CD4-positive, alpha-beta T cell (primary cell): ENCODE measurements around the gene EIF2B1. TPM values are rescaled to one million over a fixed set of nuclear protein-coding genes. Genes with fewer than 3 reads are reported as not detected.

ENCODE experiments used
- ATAC-seq: fragments of 200-7000 bp; cut with Tn5 transposase; one replicate; pipeline ENCODE4 v1.10.0; 2022; ENCODE audit warnings: mild to moderate bottlenecking; ENCODE audit not compliant: poor library complexity
- CTCF ChIA-PET: fragments of 350-600 bp; sonication (Branson Sonifier 250); formaldehyde crosslinking; loops from one replicate; lab custom pipeline; 2021; ENCODE audit warnings: antibody characterized with exemption, inconsistent platforms; lab: Charles Lee
- POLR2A ChIA-PET: fragments of 350-600 bp; sonication (Branson Sonifier 250); formaldehyde crosslinking; loops from one replicate; lab custom pipeline; 2021; ENCODE audit warnings: antibody characterized with exemption, inconsistent platforms; lab: Charles Lee
- DNase-seq, 14 experiments: peaks; one replicate each; pipeline ENCODE4 v3.0.0-alpha.2; 2013 to 2020; ENCODE audit warnings: mixed read lengths in 2 of 14
- H3K27ac ChIP-seq, 2 donors: one replicate each; pipeline versions ENCODE4 v1.5.1 to v1.7.0; 2013; ENCODE audit warnings: low read length in 2 of 2, low read depth in 1 of 2, mild to moderate bottlenecking in 1 of 2
- H3K27me3 ChIP-seq, 2 experiments: 1 replicate in 1 of 2; 2 replicates in 1 of 2; pipeline versions ENCODE4 v1.6.1 to v1.7.0; 2013; ENCODE audit warnings: low read length in 2 of 2, control low read depth in 1 of 2, mild to moderate bottlenecking in 1 of 2, moderate library complexity in 1 of 2; ENCODE audit not compliant: insufficient read depth in 2 of 2, control insufficient read depth in 1 of 2
- H3K36me3 ChIP-seq: one replicate; pipeline ENCODE4 v1.6.1; 2013; ENCODE audit warnings: low read length, control low read depth; ENCODE audit not compliant: insufficient read depth
- H3K4me1 ChIP-seq: one replicate; pipeline ENCODE4 v1.6.1; 2013; ENCODE audit warnings: low read length, control low read depth; ENCODE audit not compliant: insufficient read depth
- H3K4me3 ChIP-seq: one replicate; pipeline ENCODE4 v1.5.1; 2013; ENCODE audit warnings: mild to moderate bottlenecking, low read length, moderate library complexity
- H3K9me3 ChIP-seq, 2 experiments: 1 replicate in 1 of 2; 2 replicates in 1 of 2; pipeline versions ENCODE4 v1.6.1 to v1.7.0; 2013; ENCODE audit warnings: low read length in 2 of 2, mild to moderate bottlenecking in 2 of 2, control low read depth in 1 of 2, moderate library complexity in 1 of 2; ENCODE audit not compliant: control insufficient read depth in 1 of 2, insufficient read depth in 1 of 2
- H3K27ac Mint-ChIP-seq: one replicate; pipeline ENCODE4 v1.8.0; 2020; ENCODE audit warnings: mixed read lengths
- H3K27me3 Mint-ChIP-seq: one replicate; pipeline ENCODE4 v1.8.0; 2021; ENCODE audit warnings: mixed read lengths
- H3K36me3 Mint-ChIP-seq: one replicate; pipeline ENCODE4 v1.8.0; 2021; ENCODE audit warnings: low read depth, mixed read lengths
- H3K4me1 Mint-ChIP-seq: one replicate; pipeline ENCODE4 v1.8.0; 2021; ENCODE audit warnings: low read depth, mixed read lengths
- H3K4me3 Mint-ChIP-seq: one replicate; pipeline ENCODE4 v1.8.0; 2020; ENCODE audit warnings: mild to moderate bottlenecking, mixed read lengths
- H3K9me3 Mint-ChIP-seq: one replicate; pipeline ENCODE4 v1.8.0; 2020; ENCODE audit warnings: mixed read lengths
- CTCF ChIP-seq: fragments of 200-600 bp; IDR thresholded peaks from one replicate; pipeline ENCODE4 v1.8.0; 2022; ENCODE audit warnings: antibody characterized with exemption, mild to moderate bottlenecking
- intact Hi-C, 2 experiments: fragments of 100-400 bp; cut with DNase I in 1 of 2; cut with micrococcal nuclease in 1 of 2; formaldehyde crosslinking; loops; one replicate each; pipeline versions ENCODE4 v1.15.1 to v1.9.0; 2023 to 2025; cut with DNase I, micrococcal nuclease
- polyA plus RNA-seq, 2 donors: library from polyadenylated mRNA; unstranded; fragments of 120-200 nt; gene quantifications; one replicate each; pipeline ENCODE4 v1.2.1, GENCODE V29; 2013
- total RNA-seq, 174 experiments: library from RNA in 2 of 174; stranded (reverse) in 2 of 174; gene quantifications; one replicate each; pipeline ENCODE4 v1.2.3 and lab custom pipeline; 2021 to 2026

EIF2B1 gene
- 10 to 100 TPM; 36.0 to 37.3 TPM for total RNA-seq
- 43.2 TPM for polyA plus RNA-seq (2013, experiment 1 of 2)
- polyA plus RNA-seq (2013, experiment 2 of 2): 43.3 TPM
- total RNA-seq (lab: John Stamatoyannopoulos, UW): 38.3 to 140 (median 64.9) reads per million in 172 experiments

DNA sequence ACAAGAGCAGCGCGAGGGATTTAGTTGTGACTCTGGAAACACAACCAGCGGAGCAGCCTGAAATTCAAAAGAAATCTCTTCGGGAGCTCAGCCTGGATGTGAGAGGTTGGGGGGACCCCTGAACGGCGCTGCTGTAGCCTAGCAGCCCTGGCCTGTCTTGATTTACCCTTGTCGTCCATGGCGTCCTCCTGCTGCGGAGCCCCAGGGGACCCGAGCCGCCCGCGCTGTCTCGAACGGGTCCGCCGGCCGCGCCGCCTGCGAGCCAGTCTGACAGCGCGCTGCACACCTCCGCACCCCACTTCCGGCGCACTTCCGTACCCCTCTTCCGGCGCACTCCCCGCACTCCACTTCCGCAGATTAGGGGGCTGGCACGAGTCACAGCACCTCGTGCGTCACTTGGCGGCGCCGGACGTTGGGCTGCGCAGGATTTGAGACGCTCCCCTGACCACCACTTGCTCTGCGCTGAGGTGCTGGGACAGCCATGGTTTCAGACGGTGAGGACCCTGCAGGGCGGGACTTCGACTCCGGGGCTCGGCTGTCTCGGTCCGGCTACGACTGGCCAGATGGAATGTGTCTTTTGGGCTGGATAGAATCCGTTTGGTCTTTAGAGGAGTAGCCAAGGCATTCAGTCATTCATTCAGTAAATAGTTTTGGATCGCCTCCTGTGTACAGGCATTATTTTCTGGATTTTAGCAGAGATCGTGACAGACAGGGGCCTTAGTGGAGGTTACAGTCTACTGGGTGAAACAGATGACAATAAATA is at the start of gene EIF2B1, which contains the start of gene GTF2H3:
TSS of gene EIF2B1 (minus strand) at position 308 of the 763 bp plus-strand sequence. CDS start at position 179, 129 bp downstream.
TSS of gene GTF2H3 (plus strand) at position 451 of the 763 bp plus-strand sequence. CDS start at position 482, 31 bp downstream.
- H3K4me1 Mint-ChIP-seq: peaks cover 23% of the 10 kb centered on the region
- peak; percentile 94 for ATAC-seq

DNA sequence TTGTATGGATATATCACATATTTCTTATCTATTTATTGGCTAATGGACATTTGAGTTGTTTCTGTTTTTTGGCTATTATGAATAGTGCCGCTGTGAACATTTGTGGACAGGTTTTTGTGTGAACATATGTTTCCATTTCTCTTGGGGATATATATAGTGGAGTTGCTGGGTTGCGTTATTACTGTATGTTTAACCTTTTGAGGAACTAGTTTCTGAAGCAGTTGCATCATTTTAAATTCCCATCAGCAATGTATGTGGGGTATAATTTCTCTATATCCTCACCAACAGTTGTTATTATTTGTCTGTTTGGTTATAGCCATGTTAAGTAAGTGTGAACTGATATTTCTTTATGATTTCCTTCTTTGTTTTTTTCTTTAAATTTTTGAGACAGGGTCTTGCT is 48.1 kb upstream of the EIF2B1 start:
- no peak for TF ChIP-seq CTCF
- intact Hi-C loops: no loop called here
- no peak overlapping the region for H3K27ac ChIP-seq
- Mint-ChIP-seq H3K4me1 (no peaks in the 10 kb centered on the region), H3K4me3 (no peak overlapping the region), H3K9me3 (no peaks in the 10 kb centered on the region), H3K27me3 (no peaks in the 10 kb centered on the region), H3K27ac (no peak overlapping the region), H3K36me3 (peaks cover 34% of the 10 kb centered on the region)
- no peaks in the 10 kb centered on the region for H3K4me1 ChIP-seq
- H3K36me3 ChIP-seq: peaks cover 3% of the 10 kb centered on the region
- no peak overlapping the region for H3K4me3 ChIP-seq
- H3K9me3 ChIP-seq: no peaks in the 10 kb centered on the region
- peak in 2 of 14 experiments; percentile 3 to 5 for DNase-seq
- H3K27me3 ChIP-seq: no peaks in the 10 kb centered on the region
- POLR2A ChIA-PET: no interaction called here
- CTCF ChIA-PET: no interaction called here
- ATAC-seq: no peak

More for the DNA sequence above, at the start of gene EIF2B1, which contains the start of gene GTF2H3:
- Histone ChIP-seq H3K4me1 (peaks cover 26% of the 10 kb centered on the region), H3K27me3 (no peaks in the 10 kb centered on the region), H3K9me3 (no peaks in the 10 kb centered on the region), H3K4me3 (peak within 1 kb of the TSS; percentile 88), H3K36me3 (peaks cover 28% of the 10 kb centered on the region), H3K27ac (peak within 1 kb of the TSS; percentile 81 to 92)
- intact Hi-C loops: loop anchor here (1.0 to 10.0 kb wide), 5 partner anchors 31 to 351 kb away; partner anchors contain the start of genes DDX55 (in 2 of the 2) and ATP6V0A2 (in 1 of the 2)
- no peak for TF ChIP-seq CTCF
- Mint-ChIP-seq H3K27ac (peak within 1 kb of the TSS; percentile 97), H3K36me3 (peaks cover 48% of the 10 kb centered on the region), H3K9me3 (no peaks in the 10 kb centered on the region), H3K27me3 (no peaks in the 10 kb centered on the region), H3K4me3 (peak within 1 kb of the TSS; percentile 98)
- POLR2A ChIA-PET: interaction anchor here (0.8 to 3.1 kb wide), 5 partner anchors 25 to 401 kb away, joined by 3 to 20 read pairs (median 3); partner anchors contain the start of genes ATP6V0A2, DDX55, MPHOSPH9 and MTRFR
- CTCF ChIA-PET: interaction anchor here (0.6 kb wide), 1 partner anchor 20 kb away, joined by 3 read pairs; no protein-coding TSS in a partner anchor
- peak; percentile 92 to 98 (median 95) for DNase-seq

DNA sequence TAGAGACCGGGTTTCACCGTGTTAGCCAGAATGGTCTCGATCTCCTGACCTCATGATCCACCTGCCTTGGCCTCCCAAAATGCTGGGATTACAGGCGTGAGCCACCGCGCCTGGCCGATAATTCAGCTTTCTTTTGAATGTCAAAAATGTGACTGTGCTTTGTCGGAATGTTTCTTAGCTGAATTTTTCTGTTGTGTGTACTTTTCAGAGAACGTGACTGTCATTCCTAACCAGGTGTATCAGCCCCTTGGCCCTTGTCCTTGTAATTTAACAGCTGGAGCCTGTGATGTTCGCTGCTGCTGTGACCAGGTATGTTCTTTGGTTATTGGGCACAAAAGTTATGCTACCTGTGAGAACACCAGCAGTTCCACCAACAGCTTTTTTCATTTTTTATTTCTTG is 45.5 kb upstream of the EIF2B1 start:
- Mint-ChIP-seq H3K4me1 (no peaks in the 10 kb centered on the region), H3K4me3 (no peak overlapping the region), H3K27ac (no peak overlapping the region), H3K27me3 (no peaks in the 10 kb centered on the region), H3K36me3 (peaks cover 44% of the 10 kb centered on the region), H3K9me3 (no peaks in the 10 kb centered on the region)
- no peaks in the 10 kb centered on the region for H3K9me3 ChIP-seq
- H3K4me1 ChIP-seq: no peaks in the 10 kb centered on the region
- no peak for ATAC-seq
- intact Hi-C loops: no loop called here
- no peak overlapping the region for H3K27ac ChIP-seq
- no peaks in the 10 kb centered on the region for H3K27me3 ChIP-seq
- H3K4me3 ChIP-seq: no peak overlapping the region
- CTCF ChIA-PET: no interaction called here
- POLR2A ChIA-PET: no interaction called here
- peaks cover 12% of the 10 kb centered on the region for H3K36me3 ChIP-seq
- DNase-seq: no peak
- TF ChIP-seq CTCF: no peak
